ENCODE measurements around the gene NHERF1. TPM values are rescaled to one million over a fixed set of nuclear protein-coding genes. Genes with fewer than 3 reads are reported as not detected.

The NHERF1 gene
- total RNA-seq, 1 donor from 2014 or later, result 81.8 TPM

DNA sequence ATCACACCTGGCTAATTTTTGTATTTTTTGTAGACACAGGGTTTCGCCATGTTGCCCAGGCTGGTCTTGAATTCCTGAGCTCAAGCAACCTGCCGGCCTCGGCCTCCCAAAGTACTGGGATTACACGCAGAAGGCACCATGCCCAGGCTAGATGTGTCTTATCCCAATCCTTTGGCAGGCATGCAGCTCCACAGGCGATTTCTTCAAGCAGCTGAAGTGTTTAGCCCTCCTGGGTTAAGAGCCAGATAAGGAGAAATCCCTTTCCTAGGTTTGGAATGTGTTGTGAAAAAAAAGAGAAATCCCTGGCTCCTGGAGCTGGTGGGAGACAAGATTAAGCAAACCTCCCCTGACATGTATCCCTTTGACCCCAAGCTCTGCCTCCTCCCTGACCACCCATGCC, 2.1 kb upstream of the NHERF1 start:
- Histone ChIP-seq H3K27me3 (no peaks in the 10 kb centered on the region), H3K9me3 (no peaks in the 10 kb centered on the region), H3K27ac (no peak overlapping the region), H3K4me1 (peaks cover 4 to 15% of the 10 kb centered on the region in 2 donors), H3K36me3 (no peaks in the 10 kb centered on the region), H3K4me3 (no peak overlapping the region)
- TF ChIP-seq, protein P1, sequence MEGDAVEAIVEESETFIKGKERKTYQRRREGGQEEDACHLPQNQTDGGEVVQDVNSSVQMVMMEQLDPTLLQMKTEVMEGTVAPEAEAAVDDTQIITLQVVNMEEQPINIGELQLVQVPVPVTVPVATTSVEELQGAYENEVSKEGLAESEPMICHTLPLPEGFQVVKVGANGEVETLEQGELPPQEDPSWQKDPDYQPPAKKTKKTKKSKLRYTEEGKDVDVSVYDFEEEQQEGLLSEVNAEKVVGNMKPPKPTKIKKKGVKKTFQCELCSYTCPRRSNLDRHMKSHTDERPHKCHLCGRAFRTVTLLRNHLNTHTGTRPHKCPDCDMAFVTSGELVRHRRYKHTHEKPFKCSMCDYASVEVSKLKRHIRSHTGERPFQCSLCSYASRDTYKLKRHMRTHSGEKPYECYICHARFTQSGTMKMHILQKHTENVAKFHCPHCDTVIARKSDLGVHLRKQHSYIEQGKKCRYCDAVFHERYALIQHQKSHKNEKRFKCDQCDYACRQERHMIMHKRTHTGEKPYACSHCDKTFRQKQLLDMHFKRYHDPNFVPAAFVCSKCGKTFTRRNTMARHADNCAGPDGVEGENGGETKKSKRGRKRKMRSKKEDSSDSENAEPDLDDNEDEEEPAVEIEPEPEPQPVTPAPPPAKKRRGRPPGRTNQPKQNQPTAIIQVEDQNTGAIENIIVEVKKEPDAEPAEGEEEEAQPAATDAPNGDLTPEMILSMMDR (IDR thresholded peaks at IDR 0.05), result no peak
- peak in 1 of 2 donors; percentile 54 for DNase-seq (ENCODE audit: low spot score in 2 of 2)
- intact Hi-C loops (cut with DNase I), result loop anchor here (5.0 kb wide), 1 partner anchor 294 kb away; no protein-coding TSS in a partner anchor

DNA sequence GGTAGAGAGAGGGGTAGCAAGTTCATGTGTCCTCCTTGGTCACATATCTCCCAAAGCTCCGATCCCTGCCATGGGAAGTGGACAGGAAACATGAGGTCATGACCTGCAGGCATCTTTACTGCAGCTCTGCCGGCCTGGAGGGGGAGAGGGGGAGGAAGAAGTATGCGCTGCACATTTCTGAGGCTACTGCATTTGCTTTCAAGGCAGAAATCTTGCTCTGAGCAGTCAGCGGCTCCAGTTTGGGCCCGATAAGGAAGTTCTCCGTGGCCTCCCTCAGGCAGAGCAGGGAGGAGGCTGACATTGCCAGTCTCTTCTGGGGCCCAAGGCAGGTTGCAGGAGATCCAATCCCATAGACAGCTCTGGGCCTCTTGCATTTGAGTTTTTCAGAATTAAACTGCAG, 1.5 kb upstream of the NHERF1 start:
- no peaks in the 10 kb centered on the region for H3K36me3 ChIP-seq
- no peak overlapping the region for H3K4me3 ChIP-seq
- H3K27ac ChIP-seq, result peak overlapping the region in 1 of 2 donors; percentile 71
- peak in 1 of 2 donors; percentile 62 for DNase-seq (ENCODE audit: low spot score in 2 of 2)
- peaks cover 4 to 15% of the 10 kb centered on the region in 2 donors for H3K4me1 ChIP-seq
- H3K9me3 ChIP-seq, result no peaks in the 10 kb centered on the region
- intact Hi-C loops (cut with DNase I), result loop anchor here (5.0 kb wide), 1 partner anchor 295 kb away; no protein-coding TSS in a partner anchor
- H3K27me3 ChIP-seq, result no peaks in the 10 kb centered on the region
- TF ChIP-seq, protein P1 (IDR thresholded peaks at IDR 0.05), result no peak

DNA sequence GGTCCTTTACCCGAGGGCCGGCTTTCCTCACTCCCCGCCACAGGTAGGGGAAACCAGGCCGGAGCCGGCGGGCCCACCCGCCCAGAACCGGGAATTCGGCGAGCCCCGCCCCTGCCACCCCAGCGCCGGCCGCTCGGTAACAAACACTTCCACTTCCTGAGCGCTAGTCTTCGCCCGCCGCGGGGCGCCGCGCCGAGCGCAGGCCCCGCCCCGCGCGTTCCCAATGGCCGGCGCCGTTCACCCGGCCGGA, 224 bp upstream of the NHERF1 start:
- H3K36me3 ChIP-seq, result no peaks in the 10 kb centered on the region
- H3K27me3 ChIP-seq, result no peaks in the 10 kb centered on the region
- H3K9me3 ChIP-seq, result no peaks in the 10 kb centered on the region
- DNase-seq (ENCODE audit: low spot score in 2 of 2), result no peak
- peak overlapping the region; percentile 64 to 71 for H3K27ac ChIP-seq
- TF ChIP-seq, protein P1 (IDR thresholded peaks at IDR 0.05), result peak in 1 of 3 experiments; percentile 14
- intact Hi-C loops (cut with DNase I), result loop anchor here (1.0 to 5.0 kb wide), 2 partner anchors 28 to 296 kb away; partner anchors contain the start of gene NAT9
- peaks cover 4 to 15% of the 10 kb centered on the region in 2 donors for H3K4me1 ChIP-seq
- H3K4me3 ChIP-seq, result peak overlapping the region; percentile 92 to 99

- peaks cover 4 to 15% of the 10 kb centered on the region in 2 donors for H3K4me1 ChIP-seq
These were observed 1.0 kb downstream of the NHERF1 start for GRCh38 chr17:74749279-74750038.

GRCh38 chr17:74750039-74750326, 1.6 kb downstream of the NHERF1 start:
- intact Hi-C loops (cut with DNase I), result no loop called here
- no peaks in the 10 kb centered on the region for H3K9me3 ChIP-seq
- TF ChIP-seq, protein P1 (IDR thresholded peaks at IDR 0.05), result no peak
- H3K27ac ChIP-seq, result peak overlapping the region; percentile 83 to 85
- H3K4me1 ChIP-seq, result peaks cover 4 to 12% of the 10 kb centered on the region in 2 donors
- DNase-seq (ENCODE audit: low spot score in 2 of 2), result no peak
- peak overlapping the region; percentile 92 to 99 for H3K4me3 ChIP-seq
- H3K36me3 ChIP-seq, result no peaks in the 10 kb centered on the region
- H3K27me3 ChIP-seq, result no peaks in the 10 kb centered on the region

More at GRCh38 chr17:74749279-74750038, 1.0 kb downstream of the NHERF1 start:
- Histone ChIP-seq H3K4me3 (peak overlapping the region; percentile 92 to 99), H3K9me3 (no peaks in the 10 kb centered on the region), H3K27ac (peak overlapping the region; percentile 83 to 85), H3K27me3 (no peaks in the 10 kb centered on the region), H3K36me3 (no peaks in the 10 kb centered on the region)
- no peak for DNase-seq (ENCODE audit: low spot score in 2 of 2)
- intact Hi-C loops (cut with DNase I), result loop anchor here (5.0 kb wide), 1 partner anchor 297 kb away; no protein-coding TSS in a partner anchor
- TF ChIP-seq, protein P1 (IDR thresholded peaks at IDR 0.05), result no peak

All from ascending aorta (tissue), 2 donors.